Gastrocnemius medialis (tissue), 4 donors: Measurements from ENCODE around the gene KLRF2.

ENCODE experiments used
- POLR2A ChIP-seq, 2 donors: fragments of 450-650 bp; IDR thresholded peaks; one replicate each; pipeline ENCODE4 v1.6.1; 2017; ENCODE audit warnings: antibody characterized with exemption in 2 of 2, mild to moderate bottlenecking in 2 of 2, moderate library complexity in 2 of 2
- TF ChIP-seq, protein P1 (sequence below), 5 experiments: fragments of 450-650 bp in 3 of 5; fragments of 200-600 bp in 2 of 5; sonication (generic) in 2 of 5; IDR thresholded peaks in 4 of 5; conservative IDR thresholded peaks in 1 of 5; 1 replicate in 4 of 5; 2 replicates in 1 of 5; pipeline ENCODE4 v1.5.1; 2016 to 2019; ENCODE audit warnings: antibody characterized with exemption in 5 of 5, mild to moderate bottlenecking in 3 of 5, moderate library complexity in 3 of 5

DNA sequence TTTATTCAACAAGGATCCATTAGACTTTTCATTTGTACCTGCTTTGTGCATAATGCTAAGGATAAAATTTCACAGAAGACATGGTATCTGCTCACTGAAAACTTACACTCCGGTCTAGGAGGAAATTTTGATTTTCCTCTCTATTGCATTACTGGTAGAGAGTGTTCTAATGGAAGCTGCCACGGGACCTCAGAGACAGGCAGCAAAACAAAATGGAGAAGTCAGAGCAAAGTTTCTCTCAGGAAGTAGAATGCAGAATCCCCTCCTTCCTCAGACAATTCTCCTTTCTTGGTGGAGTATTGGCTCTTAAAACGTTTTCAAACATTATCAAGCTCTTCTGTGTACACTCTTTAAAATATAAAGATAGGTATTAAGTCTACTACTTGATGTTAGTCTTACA lies 24.4 kb upstream of the KLRF2 start:
- TF ChIP-seq, protein P1, sequence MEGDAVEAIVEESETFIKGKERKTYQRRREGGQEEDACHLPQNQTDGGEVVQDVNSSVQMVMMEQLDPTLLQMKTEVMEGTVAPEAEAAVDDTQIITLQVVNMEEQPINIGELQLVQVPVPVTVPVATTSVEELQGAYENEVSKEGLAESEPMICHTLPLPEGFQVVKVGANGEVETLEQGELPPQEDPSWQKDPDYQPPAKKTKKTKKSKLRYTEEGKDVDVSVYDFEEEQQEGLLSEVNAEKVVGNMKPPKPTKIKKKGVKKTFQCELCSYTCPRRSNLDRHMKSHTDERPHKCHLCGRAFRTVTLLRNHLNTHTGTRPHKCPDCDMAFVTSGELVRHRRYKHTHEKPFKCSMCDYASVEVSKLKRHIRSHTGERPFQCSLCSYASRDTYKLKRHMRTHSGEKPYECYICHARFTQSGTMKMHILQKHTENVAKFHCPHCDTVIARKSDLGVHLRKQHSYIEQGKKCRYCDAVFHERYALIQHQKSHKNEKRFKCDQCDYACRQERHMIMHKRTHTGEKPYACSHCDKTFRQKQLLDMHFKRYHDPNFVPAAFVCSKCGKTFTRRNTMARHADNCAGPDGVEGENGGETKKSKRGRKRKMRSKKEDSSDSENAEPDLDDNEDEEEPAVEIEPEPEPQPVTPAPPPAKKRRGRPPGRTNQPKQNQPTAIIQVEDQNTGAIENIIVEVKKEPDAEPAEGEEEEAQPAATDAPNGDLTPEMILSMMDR (IDR thresholded peaks at IDR 0.05 in 4 of 5, conservative IDR thresholded peaks at IDR 0.05 in 1 of 5), result no peak
- TF ChIP-seq POLR2A (IDR thresholded peaks at IDR 0.05), result no peak
